ENCODE measurements around the gene ZNF662.
"Not testable (repeated sequence)": the region's sequence is repeated elsewhere in the genome, so short reads cannot be mapped to it uniquely, and the experiment has no call there.

ZNF662 gene

GRCh38 chr3:42906070-42906847 is at the start of gene ZNF662:
Gene ZNF662, plus strand, starts transcription at chr3:42906142. Its CDS starts 1,973 bp downstream, at chr3:42908115.
- no peak for DNase-seq

GRCh38 chr3:42856544-42856943 is 49.4 kb upstream of the ZNF662 start:
- DNase-seq, result no peak

GRCh38 chr3:42864321-42864950 is 41.5 kb upstream of the ZNF662 start:
- no peak for DNase-seq

DNA sequence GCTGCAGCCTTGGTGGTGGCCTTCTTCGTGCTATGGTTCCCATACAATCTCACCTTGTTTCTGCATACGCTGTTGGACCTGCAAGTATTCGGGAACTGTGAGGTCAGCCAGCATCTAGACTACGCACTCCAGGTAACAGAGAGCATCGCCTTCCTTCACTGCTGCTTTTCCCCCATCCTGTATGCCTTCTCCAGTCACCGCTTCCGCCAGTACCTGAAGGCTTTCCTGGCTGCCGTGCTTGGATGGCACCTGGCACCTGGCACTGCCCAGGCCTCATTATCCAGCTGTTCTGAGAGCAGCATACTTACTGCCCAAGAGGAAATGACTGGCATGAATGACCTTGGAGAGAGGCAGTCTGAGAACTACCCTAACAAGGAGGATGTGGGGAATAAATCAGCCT is 40.7 kb upstream of the ZNF662 start:
- DNase-seq, result no peak

- no peak for DNase-seq
These were observed 38.8 kb upstream of the ZNF662 start for GRCh38 chr3:42867138-42867537.

DNA sequence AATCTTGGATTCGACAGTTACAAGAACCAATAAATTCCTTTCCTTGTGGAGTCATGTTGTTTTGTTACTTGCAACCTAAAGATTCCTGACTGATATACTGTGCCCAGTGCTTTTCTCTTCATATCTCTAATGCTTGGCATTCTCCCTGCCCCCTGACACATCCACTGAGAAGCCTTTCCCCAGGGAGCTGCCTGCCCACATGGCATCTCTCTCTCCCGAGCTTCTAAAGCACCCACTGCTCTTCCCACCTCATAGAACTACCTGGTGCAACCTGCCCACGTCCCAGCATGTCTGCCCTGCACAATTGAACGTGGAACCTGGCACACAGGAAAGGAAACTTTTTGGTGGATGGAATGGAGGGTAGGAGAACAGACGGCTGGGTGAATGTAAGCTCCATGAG is 37.1 kb upstream of the ZNF662 start:
- DNase-seq, result no peak

DNA sequence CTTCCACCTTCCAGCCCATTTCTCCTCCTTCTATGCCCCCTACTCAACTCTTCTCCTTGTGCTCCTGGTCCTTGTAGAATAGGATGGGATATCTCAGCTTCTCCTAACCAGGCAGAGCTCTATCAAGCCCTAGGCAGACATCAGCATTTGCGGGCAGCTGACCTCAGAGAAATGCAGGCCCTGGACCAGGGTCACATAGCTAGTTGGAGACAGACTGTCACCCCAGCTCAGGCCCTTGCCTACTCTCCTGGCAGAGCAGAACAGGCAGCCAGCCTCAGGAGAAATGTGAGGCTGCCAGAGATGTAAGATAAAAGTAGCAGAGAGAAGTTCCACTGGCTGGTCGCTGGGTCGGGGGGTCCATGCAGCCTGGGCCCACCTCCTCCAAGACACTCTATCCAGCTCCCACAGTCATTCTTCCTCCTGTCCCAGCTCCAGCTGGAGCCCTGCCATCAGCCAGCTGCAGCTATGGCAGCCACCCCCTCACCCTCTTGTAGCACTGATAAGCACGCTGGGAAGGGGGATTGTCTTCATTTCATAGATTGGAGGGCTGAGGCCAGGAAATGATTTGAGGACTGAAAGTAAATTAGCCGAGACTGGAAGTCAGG is 34.2 kb upstream of the ZNF662 start:
- no peak for DNase-seq

DNA sequence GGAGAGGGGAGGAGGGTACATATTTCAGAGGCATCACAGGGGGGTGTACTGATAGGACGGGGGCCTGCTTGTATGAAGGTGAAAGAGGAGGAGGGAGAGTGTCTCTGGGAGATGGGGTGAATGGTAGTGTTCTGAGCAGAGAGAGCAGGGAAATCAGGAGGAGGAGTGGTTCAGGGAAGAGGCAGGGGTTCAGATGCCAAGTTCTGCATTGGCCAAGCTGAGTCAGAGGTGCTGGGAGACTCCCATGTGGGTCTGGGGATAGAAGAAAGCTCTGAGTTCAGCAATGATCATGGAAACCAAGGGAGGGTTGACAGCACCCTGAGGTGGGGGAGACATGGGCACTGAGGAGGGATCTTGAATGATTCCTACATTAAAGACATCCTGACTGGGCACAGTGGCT is 33.2 kb upstream of the ZNF662 start:
- DNase-seq, result no peak

- DNase-seq, result no peak
These were observed 32.5 kb upstream of the ZNF662 start for GRCh38 chr3:42873221-42873982.

DNA sequence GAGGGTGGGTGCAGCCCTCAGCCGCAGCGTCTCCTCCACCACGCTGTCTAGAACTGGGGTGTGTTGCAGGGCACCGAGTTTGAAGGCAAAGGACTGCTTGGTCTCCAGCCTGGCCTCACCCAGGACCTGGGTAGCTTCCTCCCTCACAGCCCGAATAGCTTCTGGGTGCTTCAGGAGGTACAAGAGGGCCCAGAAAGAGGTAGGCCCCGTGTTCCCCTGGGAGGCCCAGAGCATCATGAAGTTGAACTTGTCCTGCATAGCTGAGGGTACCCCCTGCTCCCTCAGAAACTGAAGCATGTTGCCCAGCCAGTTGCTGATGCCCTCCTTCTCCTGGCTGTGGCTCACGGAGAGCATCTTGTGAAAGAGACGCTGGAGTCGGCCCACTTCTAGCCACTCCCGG is 31.2 kb upstream of the ZNF662 start:
- no peak for DNase-seq

DNA sequence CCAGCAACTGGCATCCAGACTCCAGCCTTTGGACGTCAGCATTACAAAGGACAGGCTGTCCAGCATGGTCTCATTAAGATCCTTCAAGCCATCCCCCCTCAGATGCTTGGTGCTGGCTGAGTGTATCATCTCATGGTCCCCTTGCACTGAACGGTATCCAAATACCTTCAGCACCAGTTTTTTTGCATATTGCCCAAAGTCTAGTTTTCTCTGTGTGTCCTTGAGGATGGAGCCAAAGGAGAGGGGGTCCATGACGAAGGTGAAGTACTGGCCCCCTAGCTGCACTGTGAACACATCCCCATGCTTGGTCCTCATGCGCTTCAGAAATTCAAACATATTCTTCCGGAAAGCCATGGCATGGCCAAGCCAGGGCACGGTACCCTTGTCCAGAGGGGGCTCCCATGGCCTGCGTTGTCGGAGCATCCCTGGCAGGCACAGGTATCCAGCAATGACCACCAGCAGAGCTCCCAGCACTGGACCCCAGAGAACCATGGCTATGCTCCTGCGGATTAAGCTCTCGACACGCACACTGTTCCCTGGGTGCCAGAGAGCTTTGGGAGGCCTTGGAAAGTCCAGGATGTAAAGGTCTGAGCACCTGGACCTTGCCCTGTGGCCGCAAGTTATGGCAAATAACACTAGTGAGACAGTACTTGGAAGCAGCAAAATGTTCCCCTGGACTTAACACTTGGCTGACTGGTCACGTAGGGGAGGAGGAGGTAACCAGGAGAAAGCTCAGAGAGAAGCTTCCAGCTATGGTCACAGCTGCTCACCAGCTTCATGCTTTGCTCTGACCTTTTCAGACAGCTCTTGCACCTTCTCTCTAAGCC is 30.4 kb upstream of the ZNF662 start, which contains the start of gene CYP8B1:
TSS of gene CYP8B1 (minus strand) at position 555 of the 827 bp plus-strand sequence. CDS start at position 492, 63 bp downstream.
- DNase-seq, result no peak

GRCh38 chr3:42876401-42876800 is 29.5 kb upstream of the ZNF662 start:
- DNase-seq, result no peak

- no peak for DNase-seq
These were observed 28.8 kb upstream of the ZNF662 start for GRCh38 chr3:42876940-42877720.

DNA sequence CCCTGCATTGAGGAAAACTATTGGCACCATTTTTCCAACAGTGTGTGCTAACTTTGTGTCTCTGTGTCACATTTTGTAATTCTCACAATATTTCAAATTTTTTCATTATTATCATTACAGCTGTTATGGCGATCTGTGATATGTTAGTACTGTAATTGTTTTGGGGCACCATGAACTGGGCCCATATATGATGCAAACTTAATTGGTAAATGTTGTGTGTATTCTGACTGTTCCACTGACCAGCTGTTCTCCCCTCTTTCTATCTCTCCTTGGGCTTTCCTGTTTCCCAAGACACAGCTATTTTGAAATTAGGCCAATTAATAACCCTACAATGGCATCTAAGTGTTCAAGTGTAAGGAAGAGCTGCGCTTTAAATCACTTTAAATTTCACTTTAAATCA is 28.1 kb upstream of the ZNF662 start:
- DNase-seq, result no peak

GRCh38 chr3:42880183-42880582 is 25.8 kb upstream of the ZNF662 start:
- no peak for DNase-seq

DNA sequence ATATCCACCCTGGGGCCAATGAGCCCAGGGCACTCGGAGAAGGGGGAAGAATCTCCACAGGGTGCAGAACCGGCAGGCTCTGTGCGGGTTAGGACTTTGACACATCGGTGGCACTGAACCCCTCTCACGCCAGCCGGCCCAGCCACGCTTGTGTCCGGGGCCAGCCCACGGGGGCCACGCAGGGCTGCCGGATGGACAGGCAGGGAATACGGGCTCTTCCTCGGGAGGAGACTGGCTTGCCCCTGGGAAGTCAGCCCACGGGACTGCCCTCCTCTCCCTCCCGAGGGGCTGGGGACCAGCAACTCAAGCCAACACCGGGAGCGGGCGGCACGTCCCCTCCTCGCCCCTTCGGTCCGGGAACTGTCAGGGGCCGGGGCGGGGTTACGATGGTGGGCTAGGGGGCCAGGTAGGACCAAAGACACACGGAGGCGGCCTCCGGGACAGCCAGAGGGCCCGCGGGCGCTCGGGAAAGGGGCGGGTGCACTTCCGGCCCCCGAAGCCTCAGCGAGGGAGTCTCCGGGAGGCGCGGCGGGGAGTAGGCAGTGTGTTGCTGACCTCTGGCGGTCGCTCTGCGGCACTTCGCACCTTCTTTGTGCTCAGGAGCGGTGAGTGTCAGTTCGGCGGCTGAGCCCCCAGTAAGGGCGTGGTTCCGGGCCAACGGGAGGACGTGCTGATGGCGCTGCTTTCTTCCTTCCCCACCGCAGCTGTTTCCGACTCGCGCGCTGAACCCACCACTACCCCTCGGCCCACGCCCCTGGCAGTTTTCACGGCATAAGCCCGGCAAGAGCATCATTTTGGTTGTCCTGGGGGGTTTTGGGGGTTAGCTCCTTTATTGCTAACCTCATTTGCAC is 25.1 kb upstream of the ZNF662 start:
- peak; percentile 87 for DNase-seq

GRCh38 chr3:42883251-42883930 is 22.6 kb upstream of the ZNF662 start:
- not testable (repeated sequence) for DNase-seq

DNA sequence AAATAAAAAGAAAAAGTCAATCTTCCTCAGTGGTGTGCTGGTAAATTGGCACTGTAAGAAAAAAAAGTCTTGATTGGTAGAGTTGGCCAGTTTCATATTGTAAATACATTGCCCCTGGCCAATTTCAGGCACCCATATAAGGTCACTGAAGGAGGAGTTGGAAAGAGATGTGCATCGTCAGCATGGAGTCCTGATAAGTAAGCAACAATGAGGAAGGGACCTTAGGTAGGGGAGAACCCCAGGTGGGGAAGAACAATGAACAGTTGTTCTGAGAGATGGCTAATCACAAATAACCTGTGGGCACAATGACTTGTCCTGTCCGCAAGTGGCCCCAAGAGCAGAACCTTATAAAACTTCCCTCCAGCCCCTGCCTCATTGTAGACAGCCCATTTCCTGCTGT is 21.6 kb upstream of the ZNF662 start:
- no peak for DNase-seq

DNA sequence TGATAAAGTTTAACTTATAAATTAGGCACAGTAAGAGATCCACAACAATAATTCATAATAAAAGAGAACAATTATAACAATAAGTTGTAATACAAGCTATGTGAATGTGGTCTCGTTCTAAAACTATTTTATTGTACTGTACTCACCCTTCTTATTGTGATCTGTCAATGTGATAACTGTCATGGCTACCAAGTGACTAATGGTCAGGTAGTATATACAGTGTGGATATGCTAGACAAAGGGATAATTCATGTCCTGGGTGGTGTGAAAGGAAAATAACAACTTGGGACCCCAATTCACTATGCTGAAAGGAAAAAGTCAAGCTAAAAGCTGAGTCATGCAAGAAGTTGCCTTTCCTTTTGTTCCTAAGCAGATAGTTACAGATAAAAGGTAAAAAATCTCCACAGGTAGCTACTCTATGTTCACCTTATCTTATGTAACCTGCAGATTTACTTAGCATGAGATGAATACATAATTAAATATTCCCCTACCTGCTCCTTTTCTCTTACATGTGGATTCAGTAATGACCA is 19.6 kb upstream of the ZNF662 start:
- DNase-seq, result no peak

DNA sequence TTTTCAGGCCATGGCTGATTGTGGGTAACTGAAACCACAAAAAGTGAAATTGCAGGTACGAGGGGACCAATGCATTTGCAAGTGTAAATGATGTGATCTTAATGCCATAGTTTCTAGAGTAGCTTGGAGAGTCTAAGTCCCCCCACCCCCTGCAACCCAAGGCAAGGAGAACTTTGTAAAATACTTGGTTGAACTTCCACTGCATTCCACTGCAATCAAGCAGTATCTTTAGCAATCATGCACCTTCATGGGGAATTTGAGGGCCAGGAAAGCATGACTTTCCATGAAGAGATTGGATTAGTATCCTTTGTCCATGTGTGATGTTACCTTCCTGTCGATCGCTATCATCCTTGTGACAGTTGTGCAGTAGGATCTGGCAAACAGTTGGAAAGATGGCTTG is 18.9 kb upstream of the ZNF662 start:
- no peak for DNase-seq
